Uterus (tissue), 2 donors: ENCODE data around the gene TMEM88.
A peak's percentile ranks its signal among the peaks of the same experiment; 100 is the strongest.

Experiments
- POLR2A ChIP-seq, 2 donors: fragments of 450-650 bp; IDR thresholded peaks; one replicate each; pipeline ENCODE4 v1.6.1; 2016; ENCODE audit warnings: antibody characterized with exemption in 2 of 2, mild to moderate bottlenecking in 1 of 2, moderate library complexity in 1 of 2
- TF ChIP-seq, protein P1 (sequence below), 4 experiments: fragments of 200-600 bp in 2 of 4; fragments of 450-650 bp in 2 of 4; sonication (generic) in 2 of 4; IDR thresholded peaks; one replicate each; pipeline ENCODE4 v1.5.1; 2016 to 2019; ENCODE audit warnings: antibody characterized with exemption in 4 of 4, mild to moderate bottlenecking in 2 of 4, moderate library complexity in 1 of 4

DNA sequence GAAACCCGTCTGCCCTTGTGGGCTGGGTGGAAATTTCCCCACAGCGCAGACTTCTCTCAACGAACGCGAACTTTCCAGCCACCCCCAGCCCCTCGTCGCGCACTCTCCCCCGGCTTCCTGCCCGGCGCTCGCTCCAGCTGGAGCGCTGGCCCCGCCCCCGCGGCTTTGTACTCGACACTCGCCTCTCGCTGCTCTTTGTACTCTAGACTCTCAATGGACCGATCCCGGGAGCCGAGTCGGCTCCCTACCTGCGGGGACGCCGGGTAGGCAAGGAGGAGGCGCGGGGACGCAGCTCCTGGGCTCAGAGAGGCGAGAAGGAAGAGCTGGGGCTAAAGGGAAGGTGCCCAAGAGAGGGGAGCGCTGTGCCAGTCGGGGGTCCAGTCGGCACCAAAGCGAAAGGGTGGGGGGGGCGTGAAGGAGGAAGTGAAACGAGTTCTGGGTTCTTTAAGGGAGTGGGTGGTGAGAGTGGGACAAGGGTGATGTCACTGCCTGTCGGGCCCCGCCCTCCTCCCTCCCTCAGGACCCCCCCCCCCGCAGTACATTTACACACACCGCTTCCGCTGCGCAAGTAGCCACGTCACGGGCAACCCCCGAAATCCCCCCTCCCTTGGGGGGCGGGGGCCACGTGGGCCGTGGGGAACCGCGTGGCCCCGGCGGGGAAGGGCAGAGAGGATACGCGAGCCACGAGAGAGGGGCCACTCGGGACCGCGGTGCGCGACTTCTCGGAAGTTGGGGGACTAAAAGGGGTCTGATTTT, 11.2 kb upstream of the TMEM88 start:
- TF ChIP-seq, protein P1, sequence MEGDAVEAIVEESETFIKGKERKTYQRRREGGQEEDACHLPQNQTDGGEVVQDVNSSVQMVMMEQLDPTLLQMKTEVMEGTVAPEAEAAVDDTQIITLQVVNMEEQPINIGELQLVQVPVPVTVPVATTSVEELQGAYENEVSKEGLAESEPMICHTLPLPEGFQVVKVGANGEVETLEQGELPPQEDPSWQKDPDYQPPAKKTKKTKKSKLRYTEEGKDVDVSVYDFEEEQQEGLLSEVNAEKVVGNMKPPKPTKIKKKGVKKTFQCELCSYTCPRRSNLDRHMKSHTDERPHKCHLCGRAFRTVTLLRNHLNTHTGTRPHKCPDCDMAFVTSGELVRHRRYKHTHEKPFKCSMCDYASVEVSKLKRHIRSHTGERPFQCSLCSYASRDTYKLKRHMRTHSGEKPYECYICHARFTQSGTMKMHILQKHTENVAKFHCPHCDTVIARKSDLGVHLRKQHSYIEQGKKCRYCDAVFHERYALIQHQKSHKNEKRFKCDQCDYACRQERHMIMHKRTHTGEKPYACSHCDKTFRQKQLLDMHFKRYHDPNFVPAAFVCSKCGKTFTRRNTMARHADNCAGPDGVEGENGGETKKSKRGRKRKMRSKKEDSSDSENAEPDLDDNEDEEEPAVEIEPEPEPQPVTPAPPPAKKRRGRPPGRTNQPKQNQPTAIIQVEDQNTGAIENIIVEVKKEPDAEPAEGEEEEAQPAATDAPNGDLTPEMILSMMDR (IDR thresholded peaks at IDR 0.05), result no peak
- TF ChIP-seq POLR2A (IDR thresholded peaks at IDR 0.05), result peak in 1 of 2 donors; percentile 18
